ENCODE measurements around the gene HOXA6.

Gene HOXA6

DNA sequence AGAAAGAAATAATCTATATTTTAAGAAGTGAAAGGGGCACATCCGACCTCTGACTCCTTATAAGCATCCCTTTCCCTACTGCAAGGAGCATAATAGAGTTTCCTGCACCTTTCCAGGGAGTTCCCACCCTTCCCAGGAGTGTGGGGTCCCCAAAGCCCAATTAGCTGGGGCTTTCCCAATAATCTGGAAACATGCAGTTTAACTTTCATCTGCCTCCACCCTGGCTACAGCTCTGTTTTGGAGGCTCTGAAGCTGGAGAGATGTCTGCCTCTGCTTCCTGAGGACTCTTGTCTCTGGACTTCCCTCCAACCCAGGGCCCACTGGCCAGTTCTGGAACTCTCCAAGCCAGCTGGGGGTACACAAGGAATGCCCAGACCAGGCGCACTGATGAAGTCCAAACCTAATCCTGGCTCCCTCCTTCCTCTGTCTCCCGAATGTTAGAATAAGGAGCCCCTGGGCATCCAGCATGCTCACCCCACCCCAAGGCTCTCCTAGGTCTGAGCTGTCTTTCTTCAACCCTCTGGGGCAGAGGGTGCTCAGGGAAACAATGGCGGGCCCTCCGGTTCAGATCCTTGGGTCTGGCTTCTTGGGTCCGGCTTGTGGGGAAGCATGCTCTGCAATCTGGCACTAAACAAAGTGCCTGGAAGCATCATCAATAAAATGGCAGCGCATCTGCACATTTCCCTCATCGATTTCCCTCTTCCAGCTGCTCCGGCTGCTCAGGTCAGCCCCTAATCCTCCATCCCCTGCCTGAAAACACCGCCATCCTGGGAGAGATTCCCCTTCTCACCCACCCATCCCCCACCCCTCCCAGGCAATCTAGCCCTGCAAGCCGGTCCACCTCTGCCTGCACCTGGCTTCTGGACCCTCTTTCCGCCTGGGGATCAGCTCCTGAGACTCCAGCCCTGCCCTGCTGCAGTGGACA is 30.4 kb downstream of the HOXA6 start:
- H3K4me1 Mint-ChIP-seq, result no peaks in the 10 kb centered on the region
- no peak for ATAC-seq (replicated peaks)
- H3K36me3 Mint-ChIP-seq, result no peaks in the 10 kb centered on the region
- H3K4me3 Mint-ChIP-seq, result no peak overlapping the region
- H3K27me3 Mint-ChIP-seq, result peaks cover 4 to 13% of the 10 kb centered on the region in 2 donors
- no peaks in the 10 kb centered on the region for H3K9me3 Mint-ChIP-seq
- DNase-seq, result no peak
- H3K27ac Mint-ChIP-seq, result no peak overlapping the region

DNA sequence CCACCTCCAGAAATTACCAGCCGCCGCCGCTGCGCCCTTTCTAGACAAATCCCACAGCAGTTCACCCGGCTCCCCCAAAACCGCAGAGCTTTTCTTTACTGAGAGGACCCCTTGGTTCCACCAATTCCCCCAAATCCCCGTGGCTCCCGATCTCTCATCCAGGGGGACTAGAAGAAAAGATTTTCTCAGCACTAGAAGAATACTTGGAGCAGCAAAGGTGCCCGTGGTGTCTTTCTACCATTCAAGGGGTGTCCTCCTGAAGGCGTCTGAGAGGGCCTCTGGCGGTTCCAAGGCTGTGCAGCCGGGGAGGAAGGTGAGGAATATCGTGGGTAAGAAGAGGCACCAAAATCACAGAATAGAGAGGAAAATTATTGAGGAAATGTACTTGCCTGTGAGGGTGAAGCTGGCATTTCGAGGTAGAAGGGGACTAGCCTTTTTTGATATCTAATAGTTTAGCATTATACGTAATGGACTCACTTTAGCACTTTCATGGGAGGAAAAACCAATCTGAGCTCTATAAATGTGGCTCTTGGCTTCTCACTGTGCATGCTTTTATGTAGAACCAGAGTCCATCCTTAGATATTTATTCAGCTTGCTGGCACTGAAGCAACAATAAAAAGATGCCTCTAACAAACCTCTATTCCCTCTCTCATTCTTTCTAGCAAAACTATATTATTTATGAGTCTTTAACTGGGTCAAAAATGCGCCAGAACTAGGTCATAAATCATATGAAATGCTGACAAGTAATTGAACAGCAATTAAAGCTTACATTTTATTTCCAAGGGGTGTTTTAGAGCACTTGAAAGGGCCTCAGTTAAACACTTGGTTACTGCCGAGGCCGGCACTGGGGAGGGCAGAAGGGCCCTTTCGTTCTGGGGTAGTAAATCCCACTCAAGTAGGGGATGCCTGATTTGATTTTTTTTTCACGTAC is 31.3 kb downstream of the HOXA6 start:
- peaks cover 4 to 13% of the 10 kb centered on the region in 2 donors for H3K27me3 Mint-ChIP-seq
- no peaks in the 10 kb centered on the region for H3K9me3 Mint-ChIP-seq
- DNase-seq (no peak), ATAC-seq (replicated peaks) (no peak)
- no peaks in the 10 kb centered on the region for H3K36me3 Mint-ChIP-seq
- no peak overlapping the region for H3K27ac Mint-ChIP-seq
- H3K4me3 Mint-ChIP-seq, result no peak overlapping the region
- H3K4me1 Mint-ChIP-seq, result no peaks in the 10 kb centered on the region

DNA sequence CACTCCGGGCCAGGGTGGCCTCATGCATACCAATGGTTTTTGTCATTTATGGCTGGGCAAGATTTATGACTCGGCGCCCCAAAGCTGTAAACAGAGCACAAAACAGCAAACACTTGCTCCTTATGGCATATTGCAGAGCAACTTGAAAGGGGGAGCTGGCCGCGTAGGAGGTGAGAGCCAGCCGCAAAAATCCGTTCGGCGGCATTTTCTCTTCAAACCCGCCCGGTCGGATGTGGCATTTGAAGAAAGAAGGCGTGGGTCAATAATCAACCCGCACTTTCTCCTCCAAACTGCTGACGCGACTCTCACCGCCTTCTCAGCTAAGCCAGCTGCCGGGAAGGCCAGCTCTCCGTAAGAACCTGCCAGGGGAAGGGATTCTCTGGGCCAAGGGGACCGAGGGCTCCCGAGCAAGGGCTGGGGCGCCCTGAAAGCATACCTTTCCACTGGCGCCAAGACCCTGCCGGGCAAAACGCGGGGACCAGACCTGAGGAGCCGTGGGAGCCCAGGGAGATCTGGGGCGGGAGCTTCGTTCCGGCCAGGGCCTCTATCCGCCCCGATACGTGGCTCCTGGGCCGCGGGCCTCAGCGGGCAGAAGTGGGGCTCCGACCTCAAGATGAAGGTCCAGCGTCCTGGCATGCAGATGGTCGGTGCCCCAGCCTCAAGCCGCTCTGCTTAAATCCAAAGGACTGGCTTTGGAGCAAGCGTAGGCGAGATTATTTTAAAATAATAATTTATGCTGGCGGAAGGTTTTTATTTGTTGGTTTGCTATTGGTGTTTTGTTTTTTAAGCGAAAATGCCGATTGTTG is 32.1 kb downstream of the HOXA6 start:
- Mint-ChIP-seq H3K36me3 (no peaks in the 10 kb centered on the region), H3K27ac (no peak overlapping the region), H3K9me3 (no peaks in the 10 kb centered on the region), H3K27me3 (peaks cover 4 to 13% of the 10 kb centered on the region in 2 donors), H3K4me3 (no peak overlapping the region), H3K4me1 (no peaks in the 10 kb centered on the region)
- DNase-seq (no peak), ATAC-seq (replicated peaks) (no peak)

DNA sequence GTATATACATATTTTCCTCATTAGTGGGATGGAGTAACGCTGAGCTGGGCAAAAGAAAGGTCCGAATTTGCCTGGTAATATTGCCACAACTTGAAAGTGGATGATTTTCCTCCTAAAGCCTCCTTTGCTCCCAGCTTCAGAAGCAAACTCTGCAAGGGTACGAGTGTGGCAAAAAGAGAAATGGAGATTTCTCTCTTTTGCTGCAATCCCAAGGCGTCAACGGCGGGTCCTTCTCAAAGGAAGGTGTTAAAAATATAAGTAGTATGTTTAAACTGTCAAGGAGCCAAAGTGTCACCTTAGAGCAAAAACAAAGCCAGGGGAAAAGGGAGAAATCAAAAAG is 32.7 kb downstream of the HOXA6 start:
- Mint-ChIP-seq H3K9me3 (peaks cover 0 to 2% of the 10 kb centered on the region in 2 donors), H3K4me3 (no peak overlapping the region), H3K27me3 (peaks cover 6 to 13% of the 10 kb centered on the region in 2 donors), H3K36me3 (no peaks in the 10 kb centered on the region), H3K27ac (no peak overlapping the region), H3K4me1 (no peaks in the 10 kb centered on the region)
- no peak for DNase-seq
- ATAC-seq (replicated peaks), result no peak

DNA sequence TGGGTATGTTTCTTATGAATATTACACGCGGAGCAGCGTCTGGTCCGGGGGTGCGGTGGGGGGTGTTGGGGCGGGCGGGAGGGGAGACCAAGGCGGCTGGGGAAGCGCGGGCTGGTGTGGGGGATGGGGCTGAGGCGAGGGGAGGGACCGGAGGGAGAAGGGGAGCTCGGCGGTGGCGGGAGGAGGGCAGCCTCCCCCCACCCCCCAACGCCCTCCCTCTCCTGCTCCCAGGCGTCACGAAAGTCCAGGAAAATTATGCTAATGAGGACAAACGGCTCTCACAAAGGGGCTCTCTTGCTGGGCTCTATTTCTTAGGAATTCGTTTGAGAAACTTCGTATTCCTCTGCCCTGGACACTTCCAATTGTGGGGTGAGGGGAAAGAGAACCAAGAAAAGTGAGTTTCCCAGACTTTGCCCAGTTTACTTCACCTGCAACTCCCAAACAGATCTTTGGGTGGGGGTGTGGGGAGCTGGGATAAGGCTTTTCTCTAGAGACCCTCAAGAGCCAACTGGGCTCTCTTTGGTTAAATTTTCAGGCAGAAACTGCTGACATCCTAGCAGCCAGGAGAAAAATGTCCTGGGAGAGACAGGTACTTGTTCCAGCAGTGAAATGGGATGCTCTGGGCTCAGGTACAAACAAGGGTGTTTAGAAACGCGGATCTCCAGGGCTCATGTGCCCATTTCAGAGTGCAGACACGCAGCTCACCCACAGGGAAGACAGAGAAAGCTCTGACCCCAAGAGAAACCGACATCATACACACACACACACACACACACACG is 33.4 kb downstream of the HOXA6 start:
- Mint-ChIP-seq H3K4me1 (no peaks in the 10 kb centered on the region), H3K4me3 (no peak overlapping the region), H3K27ac (no peak overlapping the region), H3K9me3 (peaks cover 0 to 2% of the 10 kb centered on the region in 2 donors), H3K27me3 (peaks cover 10 to 13% of the 10 kb centered on the region in 2 donors), H3K36me3 (no peaks in the 10 kb centered on the region)
- DNase-seq (no peak), ATAC-seq (replicated peaks) (no peak)

DNA sequence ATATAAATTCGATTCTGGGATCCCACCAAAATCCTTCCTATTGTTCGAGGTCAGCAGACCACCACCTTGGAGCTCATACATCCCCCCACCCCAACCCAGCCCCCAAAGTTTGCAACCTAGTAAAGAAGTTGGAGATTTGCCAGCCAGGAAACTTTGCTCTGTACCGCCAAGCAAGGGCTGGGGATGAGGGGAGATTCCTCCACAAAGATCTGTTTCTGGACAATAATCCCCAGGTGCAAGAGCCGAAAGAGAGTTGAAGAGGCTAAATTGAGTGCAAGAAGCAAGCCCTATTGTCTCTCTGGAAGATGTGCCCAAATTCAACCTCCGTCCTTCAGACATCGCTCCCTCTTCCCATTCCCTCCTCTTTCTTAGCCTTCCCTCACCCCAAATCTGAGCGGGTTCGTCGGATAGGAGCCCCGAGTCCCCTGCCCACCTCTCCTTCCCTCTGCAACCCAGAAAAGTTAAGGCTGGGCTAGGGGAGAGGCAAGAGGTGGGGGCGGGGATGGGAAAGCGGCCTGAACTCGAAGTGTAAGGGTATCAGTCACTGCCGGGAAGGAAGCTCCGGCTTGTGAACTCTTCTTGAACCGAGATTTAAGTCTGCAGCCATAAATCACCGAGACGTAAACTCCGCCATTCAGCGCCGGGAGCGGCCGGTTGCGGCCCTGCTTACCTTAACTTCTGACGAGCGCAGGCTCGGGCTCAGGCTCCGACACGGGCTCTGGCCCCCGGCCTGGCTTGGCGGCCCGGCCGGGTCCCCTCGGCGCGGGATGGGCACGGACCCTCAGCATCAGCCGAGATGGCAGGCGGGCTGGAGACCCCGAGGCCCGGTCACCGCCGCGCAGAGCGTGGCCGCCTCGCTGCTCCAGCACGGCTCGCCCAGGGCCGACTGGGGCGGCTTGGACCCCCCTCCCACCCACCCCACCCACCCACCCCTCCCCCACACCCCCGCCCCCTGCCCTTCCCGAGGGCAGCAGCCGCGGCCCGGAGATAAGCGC is 34.3 kb downstream of the HOXA6 start:
- no peak overlapping the region for H3K4me3 Mint-ChIP-seq
- no peaks in the 10 kb centered on the region for H3K4me1 Mint-ChIP-seq
- ATAC-seq (replicated peaks), result no peak

DNA sequence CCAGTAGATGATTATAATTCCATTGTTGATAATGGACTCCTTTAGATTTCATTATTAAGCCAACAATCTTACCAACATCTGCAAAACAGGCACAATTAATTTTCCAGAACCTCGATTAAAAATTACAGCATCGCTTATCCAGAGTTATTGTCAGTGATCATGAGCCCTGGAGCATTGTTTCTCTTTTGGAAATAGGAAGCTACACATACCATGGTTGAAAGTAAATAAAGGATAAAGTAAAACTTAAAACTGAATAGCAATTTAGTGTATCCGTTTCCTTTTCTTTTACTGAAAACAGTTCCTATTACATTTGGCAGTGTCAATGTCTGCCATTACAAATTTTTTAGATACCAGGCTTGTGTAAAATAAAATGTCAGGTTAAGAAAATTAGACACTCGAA is 35.2 kb downstream of the HOXA6 start:
- H3K4me1 Mint-ChIP-seq, result peaks cover 0 to 1% of the 10 kb centered on the region in 2 donors
- no peak for DNase-seq

More for the DNA sequence above, 34.3 kb downstream of the HOXA6 start:
- Mint-ChIP-seq H3K27me3 (peaks cover 10 to 13% of the 10 kb centered on the region in 2 donors), H3K9me3 (peaks cover 0 to 2% of the 10 kb centered on the region in 2 donors), H3K36me3 (no peaks in the 10 kb centered on the region), H3K27ac (no peak overlapping the region)
- no peak for DNase-seq

DNA sequence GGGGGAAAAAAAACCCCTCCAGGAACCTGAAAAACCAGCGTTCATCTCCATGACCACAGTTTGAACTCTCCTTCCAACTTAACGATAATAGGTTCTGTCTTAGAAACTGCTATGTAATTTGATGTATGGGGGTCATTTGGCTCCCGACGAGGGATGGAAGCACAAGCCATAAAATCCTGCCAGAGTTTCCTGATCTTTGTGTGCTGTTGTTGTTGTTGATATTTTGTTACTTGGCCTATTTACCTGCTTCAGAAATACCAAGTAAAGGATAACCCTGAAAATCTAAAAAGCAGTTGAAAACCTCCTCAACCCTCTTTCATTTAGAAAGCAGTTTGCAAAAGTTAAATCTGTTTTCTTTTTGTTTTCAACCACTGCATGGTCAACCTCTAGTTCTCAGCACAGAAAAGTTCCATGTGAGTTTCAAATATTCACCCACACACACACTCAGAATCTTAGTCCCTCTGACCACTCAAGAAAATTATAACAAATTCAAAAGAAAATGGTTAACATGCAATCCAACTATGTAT is 35.8 kb downstream of the HOXA6 start:
- ATAC-seq (replicated peaks), result no peak
- Mint-ChIP-seq H3K4me3 (no peak overlapping the region), H3K27ac (no peak overlapping the region), H3K9me3 (peaks cover 0 to 2% of the 10 kb centered on the region in 2 donors), H3K36me3 (no peaks in the 10 kb centered on the region), H3K4me1 (peaks cover 0 to 1% of the 10 kb centered on the region in 2 donors), H3K27me3 (peaks cover 14 to 17% of the 10 kb centered on the region in 2 donors)
- no peak for DNase-seq

More for the DNA sequence above, 35.2 kb downstream of the HOXA6 start:
- H3K27ac Mint-ChIP-seq, result no peak overlapping the region
- no peak for ATAC-seq (replicated peaks)
- peaks cover 13 to 19% of the 10 kb centered on the region in 2 donors for H3K27me3 Mint-ChIP-seq
- no peaks in the 10 kb centered on the region for H3K36me3 Mint-ChIP-seq
- H3K9me3 Mint-ChIP-seq, result peaks cover 0 to 2% of the 10 kb centered on the region in 2 donors
- no peak overlapping the region for H3K4me3 Mint-ChIP-seq

DNA sequence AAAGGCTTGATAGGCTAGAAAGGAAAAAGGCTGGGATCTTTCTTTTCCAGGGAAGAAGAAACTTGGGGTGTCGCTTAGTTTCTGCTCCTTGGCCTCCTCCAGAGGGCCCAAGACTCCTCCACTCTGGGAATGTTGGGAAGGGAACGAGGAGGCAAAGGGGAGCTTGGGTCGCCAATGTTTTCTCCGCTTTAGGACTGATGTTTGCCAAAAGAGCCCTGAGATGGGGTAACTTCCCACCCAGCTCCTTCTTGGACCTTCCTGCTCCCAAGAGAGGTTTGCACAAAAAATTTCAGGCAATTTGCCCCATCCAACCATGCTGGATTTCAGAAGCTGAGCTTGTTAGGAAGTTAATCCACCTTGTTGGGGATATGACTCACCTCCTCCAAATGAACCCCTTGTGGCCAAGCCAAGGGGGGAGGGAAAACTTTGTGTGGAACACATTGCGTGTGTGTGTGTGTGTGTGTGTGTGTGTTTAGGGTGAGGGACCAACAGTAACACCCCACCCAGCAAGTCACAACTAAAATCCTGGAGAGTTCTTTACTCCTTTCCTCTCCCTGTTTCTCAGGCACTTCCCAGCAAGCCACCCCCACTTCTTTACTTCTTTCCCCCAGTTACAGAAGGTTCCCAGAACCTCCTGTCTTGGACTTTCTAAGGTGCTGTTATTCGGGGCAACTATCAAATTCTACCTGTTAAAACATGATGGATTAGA is 36.4 kb downstream of the HOXA6 start:
- no peaks in the 10 kb centered on the region for H3K36me3 Mint-ChIP-seq
- H3K9me3 Mint-ChIP-seq, result peaks cover 0 to 2% of the 10 kb centered on the region in 2 donors
- no peak for DNase-seq

DNA sequence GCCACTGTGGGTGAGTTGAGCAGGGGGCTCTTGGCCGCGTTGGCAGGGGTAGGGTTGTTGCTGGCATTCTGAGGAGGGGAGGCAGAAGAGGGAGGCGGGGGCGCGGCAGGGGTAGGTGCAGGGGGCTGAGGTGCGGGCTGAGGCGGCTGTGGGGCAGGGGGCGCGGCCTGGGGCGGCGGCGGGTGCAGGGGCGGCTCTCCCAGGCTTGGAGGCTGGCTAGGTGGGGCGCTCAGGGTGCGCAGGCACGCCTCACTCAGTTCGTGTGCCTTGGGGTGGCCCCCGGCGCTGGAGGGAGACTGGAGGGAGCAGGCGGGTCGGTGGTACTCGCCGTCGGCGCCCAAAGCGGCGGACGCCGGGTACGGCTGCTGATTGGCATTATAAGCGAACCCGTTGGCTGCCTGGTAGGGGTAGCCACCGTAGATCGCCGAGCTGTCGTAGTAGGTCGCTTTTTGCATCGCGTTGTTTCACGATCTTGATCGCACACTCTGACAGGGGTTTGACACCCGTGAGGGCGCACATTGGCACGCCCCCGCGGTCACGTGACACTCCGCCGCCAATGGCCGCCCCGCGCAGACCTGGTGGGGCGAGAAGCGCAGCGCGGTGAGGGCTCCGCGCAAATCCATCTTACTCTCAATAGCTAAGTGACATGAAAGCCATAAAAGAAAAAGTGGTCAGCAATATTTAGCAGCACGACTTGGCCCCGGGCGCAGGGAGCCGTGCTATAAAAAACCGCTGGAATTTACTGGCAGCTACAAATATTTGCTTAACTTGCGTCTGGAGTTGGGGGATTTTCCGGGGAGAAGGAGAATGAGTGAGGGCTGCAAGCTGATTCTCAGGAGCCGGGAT is 37.2 kb downstream of the HOXA6 start:
- H3K4me3 Mint-ChIP-seq, result no peak overlapping the region
- ATAC-seq (replicated peaks) (no peak), DNase-seq (no peak)
- peaks cover 0 to 1% of the 10 kb centered on the region in 2 donors for H3K4me1 Mint-ChIP-seq
- H3K27ac Mint-ChIP-seq, result no peak overlapping the region
- peaks cover 17 to 26% of the 10 kb centered on the region in 2 donors for H3K27me3 Mint-ChIP-seq
- peaks cover 0 to 2% of the 10 kb centered on the region in 2 donors for H3K9me3 Mint-ChIP-seq
- no peaks in the 10 kb centered on the region for H3K36me3 Mint-ChIP-seq

More for the DNA sequence above, 36.4 kb downstream of the HOXA6 start:
- Mint-ChIP-seq H3K4me1 (peaks cover 0 to 1% of the 10 kb centered on the region in 2 donors), H3K27me3 (peaks cover 14 to 19% of the 10 kb centered on the region in 2 donors), H3K27ac (no peak overlapping the region), H3K4me3 (no peak overlapping the region)
- no peak for ATAC-seq (replicated peaks)

All from stimulated activated naive B cell treated with anti-CD40 and anti-IgM and Interleukin-4, amounts not matched to agents 10 μg/mL and 1 μg/mL and 100 μg/mL, for 72 hours (primary cell).